ENCODE results near the gene HDDC3.

Gene HDDC3, protein sequence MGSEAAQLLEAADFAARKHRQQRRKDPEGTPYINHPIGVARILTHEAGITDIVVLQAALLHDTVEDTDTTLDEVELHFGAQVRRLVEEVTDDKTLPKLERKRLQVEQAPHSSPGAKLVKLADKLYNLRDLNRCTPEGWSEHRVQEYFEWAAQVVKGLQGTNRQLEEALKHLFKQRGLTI

DNA sequence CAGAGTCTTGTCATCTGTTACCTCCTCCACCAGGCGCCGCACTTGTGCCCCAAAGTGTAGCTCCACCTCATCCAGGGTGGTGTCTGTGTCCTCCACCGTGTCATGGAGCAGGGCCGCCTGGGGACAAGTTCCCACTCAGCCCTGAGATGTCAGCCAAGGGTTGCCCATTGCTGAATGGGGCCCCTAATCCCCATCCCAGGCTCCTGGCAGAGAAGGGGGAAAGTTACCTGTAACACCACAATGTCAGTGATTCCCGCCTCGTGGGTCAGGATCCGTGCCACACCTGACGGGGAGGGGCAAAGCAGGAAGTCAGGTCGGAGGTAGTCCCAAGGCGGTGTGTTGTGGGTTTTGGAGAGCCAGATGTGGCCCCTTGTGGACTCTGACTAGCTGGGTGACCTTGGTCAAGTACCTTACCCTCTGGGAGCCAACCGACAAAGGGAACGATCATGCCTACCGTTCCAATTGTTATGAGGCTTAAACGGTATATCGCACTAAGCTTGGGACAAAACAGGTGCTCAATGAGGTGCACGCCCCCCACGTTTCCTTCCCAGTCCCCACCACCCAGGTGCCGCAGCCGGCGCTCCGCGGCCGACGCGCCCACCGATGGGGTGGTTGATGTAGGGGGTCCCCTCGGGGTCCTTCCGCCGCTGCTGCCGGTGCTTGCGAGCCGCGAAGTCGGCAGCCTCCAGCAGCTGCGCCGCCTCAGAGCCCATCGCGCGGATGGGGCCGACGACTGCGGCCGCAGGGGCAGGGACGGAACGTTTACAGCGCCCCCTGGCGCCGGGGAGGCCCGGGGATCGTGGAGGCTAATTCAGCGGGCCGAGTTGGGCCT is at the start of gene HDDC3:
Gene HDDC3, minus strand, starts transcription at position 722 of the 832 bp plus-strand sequence. Its CDS starts 9 bp downstream, at position 713.
- H3K9me2 ChIP-seq (replicated peaks; ENCODE audit: low read depth, low read length): no peaks in the 10 kb centered on the region
- peak within 1 kb of the TSS; percentile 81 for H2AFZ ChIP-seq (ENCODE audit: low read length)
- peaks cover 45% of the 10 kb centered on the region for H3K4me1 ChIP-seq (ENCODE audit: insufficient read depth, low read length, poor library complexity, severe bottlenecking)
- H3F3A ChIP-seq (ENCODE audit: low read depth): 0 out of 2 replicates have a peak, but pooled peaks cover 5% of the 10 kb centered on the region
- H3K27me3 ChIP-seq (ENCODE audit: insufficient read depth, low read length, poor library complexity, severe bottlenecking): no peaks in the 10 kb centered on the region
- H3K79me2 ChIP-seq (ENCODE audit: insufficient read depth, low read length): peaks cover 36% of the 10 kb centered on the region
- no peak for TF ChIP-seq EZH2phosphoT487 (IDR thresholded peaks at IDR 0.05; ENCODE audit: borderline replicate concordance)
- TF ChIP-seq, protein P1, sequence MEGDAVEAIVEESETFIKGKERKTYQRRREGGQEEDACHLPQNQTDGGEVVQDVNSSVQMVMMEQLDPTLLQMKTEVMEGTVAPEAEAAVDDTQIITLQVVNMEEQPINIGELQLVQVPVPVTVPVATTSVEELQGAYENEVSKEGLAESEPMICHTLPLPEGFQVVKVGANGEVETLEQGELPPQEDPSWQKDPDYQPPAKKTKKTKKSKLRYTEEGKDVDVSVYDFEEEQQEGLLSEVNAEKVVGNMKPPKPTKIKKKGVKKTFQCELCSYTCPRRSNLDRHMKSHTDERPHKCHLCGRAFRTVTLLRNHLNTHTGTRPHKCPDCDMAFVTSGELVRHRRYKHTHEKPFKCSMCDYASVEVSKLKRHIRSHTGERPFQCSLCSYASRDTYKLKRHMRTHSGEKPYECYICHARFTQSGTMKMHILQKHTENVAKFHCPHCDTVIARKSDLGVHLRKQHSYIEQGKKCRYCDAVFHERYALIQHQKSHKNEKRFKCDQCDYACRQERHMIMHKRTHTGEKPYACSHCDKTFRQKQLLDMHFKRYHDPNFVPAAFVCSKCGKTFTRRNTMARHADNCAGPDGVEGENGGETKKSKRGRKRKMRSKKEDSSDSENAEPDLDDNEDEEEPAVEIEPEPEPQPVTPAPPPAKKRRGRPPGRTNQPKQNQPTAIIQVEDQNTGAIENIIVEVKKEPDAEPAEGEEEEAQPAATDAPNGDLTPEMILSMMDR (conservative IDR thresholded peaks at IDR 0.05; ENCODE audit: low read length): peak; percentile 77
- peak within 1 kb of the TSS; percentile 85 for H3K4me3 ChIP-seq (ENCODE audit: low read length, poor library complexity, severe bottlenecking)
- H3K4me2 ChIP-seq (ENCODE audit: low read depth, low read length, poor library complexity, severe bottlenecking): peak within 1 kb of the TSS; percentile 85
- peaks cover 16% of the 10 kb centered on the region for H4K20me1 ChIP-seq (ENCODE audit: insufficient read depth, low read length, poor library complexity, severe bottlenecking)
- H3K36me3 ChIP-seq (ENCODE audit: insufficient read depth, low read length): no peaks in the 10 kb centered on the region
- no peaks in the 10 kb centered on the region for H3K9me3 ChIP-seq (ENCODE audit: insufficient read depth, low read depth, low read length)
- peak within 1 kb of the TSS; percentile 82 for H3K9ac ChIP-seq (ENCODE audit: low read depth, low read length, poor library complexity, severe bottlenecking)

DNA sequence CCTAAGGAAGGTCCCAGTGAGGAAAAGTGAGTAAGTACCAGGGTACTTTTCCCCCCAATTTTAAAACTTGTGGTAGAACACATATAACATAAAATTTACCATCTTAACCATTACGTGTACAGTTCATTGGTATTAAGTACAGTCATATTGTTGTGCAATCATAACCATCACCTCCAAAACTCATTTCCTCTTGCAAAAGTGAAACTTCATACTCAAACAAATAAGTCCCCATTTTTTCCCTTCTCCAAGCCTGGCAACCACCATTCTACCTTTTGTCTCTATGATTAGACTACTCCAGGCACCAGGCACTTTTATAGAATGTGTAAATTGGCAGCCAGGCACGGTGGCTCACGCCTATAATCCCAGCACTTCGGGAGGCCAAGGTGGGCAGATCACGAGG is 49.8 kb upstream of the HDDC3 start:
- H3K4me3 ChIP-seq (ENCODE audit: low read length, poor library complexity, severe bottlenecking): no peak overlapping the region
- H3K27me3 ChIP-seq (ENCODE audit: insufficient read depth, low read length, poor library complexity, severe bottlenecking): no peaks in the 10 kb centered on the region
- peaks cover 8% of the 10 kb centered on the region for H3K4me1 ChIP-seq (ENCODE audit: insufficient read depth, low read length, poor library complexity, severe bottlenecking)
- no peak overlapping the region for H3K4me2 ChIP-seq (ENCODE audit: low read depth, low read length, poor library complexity, severe bottlenecking)
- no peak overlapping the region for H3K9ac ChIP-seq (ENCODE audit: low read depth, low read length, poor library complexity, severe bottlenecking)
- H3K36me3 ChIP-seq (ENCODE audit: insufficient read depth, low read length): peaks cover 76% of the 10 kb centered on the region
- H4K20me1 ChIP-seq (ENCODE audit: insufficient read depth, low read length, poor library complexity, severe bottlenecking): peaks cover 23% of the 10 kb centered on the region
- H3K9me2 ChIP-seq (replicated peaks; ENCODE audit: low read depth, low read length): no peaks in the 10 kb centered on the region
- TF ChIP-seq, protein P1 (conservative IDR thresholded peaks at IDR 0.05; ENCODE audit: low read length): no peak
- no peak for TF ChIP-seq EZH2phosphoT487 (IDR thresholded peaks at IDR 0.05; ENCODE audit: borderline replicate concordance)
- H3K9me3 ChIP-seq (ENCODE audit: insufficient read depth, low read depth, low read length): no peaks in the 10 kb centered on the region
- H3F3A ChIP-seq (ENCODE audit: low read depth): no peaks in the 10 kb centered on the region
- no peak overlapping the region for H2AFZ ChIP-seq (ENCODE audit: low read length)
- peaks cover 46% of the 10 kb centered on the region for H3K79me2 ChIP-seq (ENCODE audit: insufficient read depth, low read length)

DNA sequence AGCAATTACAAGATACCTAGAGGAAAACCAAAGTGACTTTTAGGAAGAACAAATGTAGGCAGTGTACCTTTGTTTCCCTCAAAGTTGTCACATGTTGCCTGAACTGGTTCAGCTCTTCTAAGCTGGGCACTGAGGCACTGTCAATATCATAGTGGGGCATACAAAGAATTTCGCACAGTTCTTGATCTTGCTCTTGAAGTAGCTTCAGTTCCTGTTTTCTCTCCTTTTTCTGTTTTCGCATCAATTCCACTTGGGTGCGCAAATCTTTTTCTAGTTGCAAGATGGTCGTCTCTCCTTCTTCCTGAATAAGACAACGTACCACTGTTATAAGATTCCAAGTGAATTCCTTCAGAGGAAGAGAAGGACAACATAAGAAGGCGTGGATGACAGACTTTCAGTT is 49.3 kb upstream of the HDDC3 start:
- no peaks in the 10 kb centered on the region for H3K9me2 ChIP-seq (replicated peaks; ENCODE audit: low read depth, low read length)
- no peak overlapping the region for H3K4me3 ChIP-seq (ENCODE audit: low read length, poor library complexity, severe bottlenecking)
- H3F3A ChIP-seq (ENCODE audit: low read depth): no peaks in the 10 kb centered on the region
- no peak overlapping the region for H3K4me2 ChIP-seq (ENCODE audit: low read depth, low read length, poor library complexity, severe bottlenecking)
- peaks cover 41% of the 10 kb centered on the region for H3K79me2 ChIP-seq (ENCODE audit: insufficient read depth, low read length)
- H3K27me3 ChIP-seq (ENCODE audit: insufficient read depth, low read length, poor library complexity, severe bottlenecking): no peaks in the 10 kb centered on the region
- no peak overlapping the region for H2AFZ ChIP-seq (ENCODE audit: low read length)
- H3K9me3 ChIP-seq (ENCODE audit: insufficient read depth, low read depth, low read length): no peaks in the 10 kb centered on the region
- peaks cover 4% of the 10 kb centered on the region for H3K4me1 ChIP-seq (ENCODE audit: insufficient read depth, low read length, poor library complexity, severe bottlenecking)
- H3K36me3 ChIP-seq (ENCODE audit: insufficient read depth, low read length): peaks cover 81% of the 10 kb centered on the region
- H4K20me1 ChIP-seq (ENCODE audit: insufficient read depth, low read length, poor library complexity, severe bottlenecking): peaks cover 19% of the 10 kb centered on the region
- TF ChIP-seq, protein P1 (conservative IDR thresholded peaks at IDR 0.05; ENCODE audit: low read length): no peak
- no peak for TF ChIP-seq EZH2phosphoT487 (IDR thresholded peaks at IDR 0.05; ENCODE audit: borderline replicate concordance)
- H3K9ac ChIP-seq (ENCODE audit: low read depth, low read length, poor library complexity, severe bottlenecking): no peak overlapping the region
